GM12875 (cell line): ENCODE measurements around the gene KRTAP5-3.

Experiments
- H3K4me3 ChIP-seq: one replicate; pipeline ENCODE4 v1.5.1; 2011; ENCODE audit warnings: low read depth, low read length, control low read depth
- TF ChIP-seq, protein P1 (sequence below): IDR thresholded peaks from 2 replicates; pipeline ENCODE4 v1.5.1; 2011; ENCODE audit warnings: low read depth, mild to moderate bottlenecking, control low read depth, inconsistent platforms, low read length, moderate library complexity, borderline replicate concordance; ENCODE audit not compliant: insufficient read depth

Gene KRTAP5-3

DNA sequence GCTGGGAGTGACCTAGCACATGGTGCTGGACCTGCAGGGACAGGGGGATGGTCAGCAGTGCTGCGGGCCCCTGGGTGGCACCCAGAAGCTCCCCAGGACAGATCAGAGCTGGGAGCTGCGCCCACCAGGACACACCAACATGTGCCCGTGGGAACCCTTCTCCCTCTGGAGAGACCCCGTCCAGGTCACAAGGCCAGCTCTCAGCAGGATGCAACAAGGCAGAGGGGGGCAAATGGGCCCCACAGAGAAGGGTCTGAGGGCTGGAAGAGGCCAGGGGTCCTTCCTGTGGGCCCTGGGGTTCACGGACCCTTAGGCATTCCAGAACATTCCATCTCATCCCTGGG is 42.4 kb downstream of the KRTAP5-3 start:
- H3K4me3 ChIP-seq = no peak overlapping the region
- TF ChIP-seq, protein P1, sequence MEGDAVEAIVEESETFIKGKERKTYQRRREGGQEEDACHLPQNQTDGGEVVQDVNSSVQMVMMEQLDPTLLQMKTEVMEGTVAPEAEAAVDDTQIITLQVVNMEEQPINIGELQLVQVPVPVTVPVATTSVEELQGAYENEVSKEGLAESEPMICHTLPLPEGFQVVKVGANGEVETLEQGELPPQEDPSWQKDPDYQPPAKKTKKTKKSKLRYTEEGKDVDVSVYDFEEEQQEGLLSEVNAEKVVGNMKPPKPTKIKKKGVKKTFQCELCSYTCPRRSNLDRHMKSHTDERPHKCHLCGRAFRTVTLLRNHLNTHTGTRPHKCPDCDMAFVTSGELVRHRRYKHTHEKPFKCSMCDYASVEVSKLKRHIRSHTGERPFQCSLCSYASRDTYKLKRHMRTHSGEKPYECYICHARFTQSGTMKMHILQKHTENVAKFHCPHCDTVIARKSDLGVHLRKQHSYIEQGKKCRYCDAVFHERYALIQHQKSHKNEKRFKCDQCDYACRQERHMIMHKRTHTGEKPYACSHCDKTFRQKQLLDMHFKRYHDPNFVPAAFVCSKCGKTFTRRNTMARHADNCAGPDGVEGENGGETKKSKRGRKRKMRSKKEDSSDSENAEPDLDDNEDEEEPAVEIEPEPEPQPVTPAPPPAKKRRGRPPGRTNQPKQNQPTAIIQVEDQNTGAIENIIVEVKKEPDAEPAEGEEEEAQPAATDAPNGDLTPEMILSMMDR = no peak

DNA sequence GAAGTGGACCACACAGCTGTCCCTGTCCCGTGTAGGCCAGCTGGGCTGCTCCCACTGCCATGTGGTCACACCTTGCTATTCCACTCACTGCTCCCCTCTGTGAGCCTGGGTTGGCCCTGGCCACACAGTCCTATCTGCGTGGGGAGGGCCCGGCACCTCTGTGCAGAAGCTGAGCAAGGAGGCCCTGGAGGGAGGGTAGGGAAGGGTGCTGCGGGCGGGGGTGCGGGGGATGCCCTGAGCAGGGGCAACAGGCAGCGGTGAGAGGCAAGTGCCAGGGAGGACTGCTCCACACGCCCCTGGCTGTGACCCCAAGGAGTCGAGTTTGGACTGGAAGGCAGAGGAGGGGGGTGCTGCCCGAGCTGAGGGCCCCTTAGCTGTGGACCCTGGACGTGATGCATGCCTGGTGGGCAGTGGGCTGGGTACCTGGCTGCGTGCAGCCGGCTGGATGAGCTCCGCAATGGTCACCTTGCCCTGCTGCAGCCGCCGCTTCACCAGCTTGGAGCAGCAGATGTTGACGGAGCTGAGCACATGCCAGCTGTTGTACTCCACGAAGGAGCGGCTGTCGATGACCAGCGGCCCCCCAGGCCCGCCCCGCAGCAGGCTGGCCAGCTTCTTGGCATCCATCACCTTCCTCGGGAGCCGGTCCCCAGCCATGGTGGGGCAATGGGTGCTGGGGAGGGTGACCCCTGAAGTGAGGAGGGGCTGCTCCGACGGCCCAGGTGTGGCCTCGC is 42.9 kb downstream of the KRTAP5-3 start:
- TF ChIP-seq, protein P1 = no peak
- no peak overlapping the region for H3K4me3 ChIP-seq

DNA sequence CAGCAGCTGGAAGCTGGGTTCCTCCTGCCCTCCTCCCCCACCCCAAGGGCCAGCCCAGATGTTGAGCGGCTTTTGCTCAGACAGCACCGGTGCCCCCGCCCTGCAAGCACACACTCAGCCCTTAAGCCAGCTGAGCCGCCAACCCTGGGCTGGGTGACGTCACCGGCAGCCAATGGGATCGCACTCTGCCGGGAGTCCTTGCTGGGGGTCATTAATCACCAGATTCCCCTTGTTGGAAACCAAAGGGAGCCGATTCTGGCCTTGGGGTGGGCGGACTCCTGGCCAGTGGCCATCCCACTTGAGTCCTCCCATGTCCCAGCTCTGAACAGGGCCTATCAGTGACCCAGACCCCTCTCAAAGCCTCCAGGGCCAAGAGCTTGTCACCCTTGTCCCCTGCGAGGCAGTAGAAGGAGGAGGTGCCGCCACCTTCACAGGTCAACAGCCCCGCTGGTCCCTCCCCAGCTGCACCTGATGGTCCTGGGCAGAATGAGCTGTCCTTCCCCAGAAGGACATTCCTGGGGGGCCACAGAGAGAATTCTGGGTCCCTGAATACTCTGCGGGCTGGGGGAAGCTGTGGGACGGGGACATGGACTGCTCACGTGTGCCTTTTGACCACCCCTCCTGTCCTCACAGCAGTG is 43.6 kb downstream of the KRTAP5-3 start:
- no peak overlapping the region for H3K4me3 ChIP-seq
- TF ChIP-seq, protein P1 = no peak

DNA sequence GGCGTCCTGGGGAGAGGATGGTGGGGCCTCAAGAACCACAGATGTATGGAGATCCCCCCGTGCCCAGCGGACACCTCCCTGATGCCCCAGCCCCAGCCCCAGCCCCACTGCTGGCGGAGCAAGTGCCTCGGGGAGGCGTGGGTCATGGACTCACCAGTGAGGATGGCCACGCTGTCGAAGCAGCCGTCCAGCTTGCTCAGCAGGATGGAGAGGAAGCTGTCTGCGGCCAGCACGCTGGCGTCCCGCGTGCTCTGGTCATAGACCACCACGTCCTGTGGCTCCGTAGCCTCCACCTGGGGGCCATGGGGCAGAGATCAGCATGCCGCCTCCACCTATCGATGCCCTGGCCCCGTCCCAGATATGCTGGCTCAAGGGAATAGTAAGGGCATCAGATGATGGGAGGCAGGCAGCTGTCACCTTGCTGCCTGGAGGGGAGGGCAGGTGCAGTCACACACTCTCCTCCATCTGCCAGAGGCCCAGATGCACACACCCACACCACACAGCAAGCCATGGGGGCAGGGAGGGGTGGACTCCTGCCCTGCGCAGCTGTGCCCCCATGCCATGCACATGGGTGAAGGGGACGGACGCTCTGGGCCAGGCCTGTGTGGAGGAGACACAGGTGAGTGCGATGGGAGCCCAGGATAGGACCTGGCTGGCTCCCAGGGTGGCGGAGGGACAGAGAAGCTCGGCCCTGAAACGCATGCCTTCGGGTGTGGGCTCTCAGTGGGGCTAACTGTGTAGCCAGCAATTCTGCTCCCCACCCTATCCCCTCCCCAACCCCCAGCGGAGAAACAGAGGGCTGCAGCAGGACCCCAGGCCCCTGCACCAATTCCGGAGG is 44.3 kb downstream of the KRTAP5-3 start:
- TF ChIP-seq, protein P1 = no peak
- H3K4me3 ChIP-seq = no peak overlapping the region

DNA sequence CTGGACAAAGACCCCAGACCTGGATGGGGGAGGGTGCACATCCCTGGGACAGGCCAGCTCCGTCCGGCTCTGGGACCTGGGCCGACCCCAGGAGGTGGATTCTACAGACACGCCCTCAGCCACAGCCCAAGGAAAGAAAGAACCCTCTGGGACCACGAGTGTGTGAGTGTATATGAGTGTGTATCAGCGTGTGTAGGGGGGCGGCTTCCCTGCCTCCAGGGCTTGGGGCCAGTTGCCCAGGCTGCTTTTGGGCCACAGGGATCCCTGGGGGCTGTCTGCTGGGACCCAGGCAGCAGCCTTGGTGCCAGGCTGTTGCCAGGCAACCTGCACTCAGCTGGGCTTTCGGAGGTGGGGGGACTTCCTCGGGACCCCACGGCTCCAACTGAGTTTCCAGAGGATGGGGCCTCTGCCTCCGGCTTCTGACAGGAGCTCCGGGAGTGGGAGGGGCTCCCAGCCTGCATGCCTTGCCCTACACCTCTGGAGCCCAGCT is 45.1 kb downstream of the KRTAP5-3 start:
- TF ChIP-seq, protein P1 = no peak
- no peak overlapping the region for H3K4me3 ChIP-seq

DNA sequence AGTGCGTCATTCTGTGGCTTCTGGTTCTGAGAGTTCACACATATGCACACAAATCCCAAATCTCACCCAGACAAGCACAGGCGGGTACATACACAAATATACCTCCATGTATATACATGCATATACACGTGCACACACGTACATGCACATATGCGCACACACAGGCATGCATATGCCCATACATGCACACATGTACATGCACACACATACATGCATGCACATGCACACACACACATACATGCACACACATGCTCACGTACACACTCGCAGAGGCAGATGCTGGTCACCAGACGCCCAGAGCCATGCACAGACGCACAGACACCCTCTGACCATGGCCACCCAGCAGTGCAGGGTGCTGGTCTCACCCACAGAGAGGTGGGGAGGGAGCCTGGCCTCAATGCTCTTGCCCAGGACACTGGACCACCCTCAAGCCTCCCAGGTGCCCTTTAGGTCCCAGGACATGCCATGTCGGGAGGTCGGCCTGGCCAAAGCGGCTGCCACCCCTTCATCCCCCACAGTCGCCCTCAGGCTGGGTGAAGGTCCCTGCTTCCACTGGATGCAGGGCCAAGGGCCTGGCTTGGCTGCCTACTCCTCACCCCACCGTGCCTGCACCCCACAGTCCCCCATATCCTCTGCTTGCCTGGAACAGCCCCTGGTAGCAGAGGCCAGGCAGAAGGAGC is 45.7 kb downstream of the KRTAP5-3 start:
- TF ChIP-seq, protein P1 = no peak
- H3K4me3 ChIP-seq = no peak overlapping the region
